Breast epithelium (tissue), 4 donors: Measurements from ENCODE around the gene TLK1. TPM values are rescaled to one million over a fixed set of nuclear protein-coding genes. Genes with fewer than 3 reads are reported as not detected.

Source experiments
- DNase-seq, 2 donors: peaks; one replicate each; pipeline ENCODE4 v3.0.0-alpha.2; 2019; ENCODE audit warnings: low spot score in 2 of 2
- H3K27ac ChIP-seq, 2 donors: fragments of 200-600 bp; sonication (generic) in 1 of 2; one replicate each; pipeline ENCODE4 v1.5.1; 2016 to 2019; ENCODE audit warnings: mild to moderate bottlenecking in 1 of 2
- H3K27me3 ChIP-seq, 2 donors: fragments of 200-600 bp; sonication (generic) in 1 of 2; one replicate each; pipeline versions ENCODE4 v1.5.1 to v1.6.0; 2017 to 2019; ENCODE audit warnings: control low read depth in 1 of 2, mild to moderate bottlenecking in 1 of 2
- H3K36me3 ChIP-seq: fragments of 200-600 bp; one replicate; pipeline ENCODE4 v1.5.1; 2019
- H3K4me1 ChIP-seq, 2 donors: fragments of 200-600 bp; sonication (generic); one replicate each; pipeline ENCODE4 v1.5.1; 2016 to 2019; ENCODE audit warnings: control low read depth in 1 of 2
- H3K4me3 ChIP-seq, 3 donors: fragments of 200-600 bp; sonication (generic); 1 replicate in 2 of 3; 2 replicates in 1 of 3; pipeline ENCODE4 v1.5.1; 2016 to 2019; ENCODE audit warnings: mild to moderate bottlenecking in 3 of 3, moderate library complexity in 2 of 3
- H3K9me3 ChIP-seq, 2 donors: fragments of 200-600 bp; sonication (generic) in 1 of 2; one replicate each; pipeline ENCODE4 v1.5.1; 2016 to 2019; ENCODE audit warnings: control low read depth in 1 of 2
- POLR2A ChIP-seq: fragments of 450-650 bp; IDR thresholded peaks from one replicate; pipeline ENCODE4 v1.6.1; 2016; ENCODE audit warnings: antibody characterized with exemption, mild to moderate bottlenecking, moderate library complexity
- POLR2AphosphoS5 ChIP-seq, 3 donors: sonication (generic); formaldehyde crosslinking; IDR thresholded peaks; one replicate each; pipeline ENCODE4 v1.6.1; 2017; ENCODE audit warnings: antibody characterized with exemption in 3 of 3
- intact Hi-C: fragments of 100-400 bp; cut with DNase I; formaldehyde crosslinking; loops from one replicate; pipeline ENCODE4 v1.15.1; 2023; ENCODE audit warnings: low total_unique reads
- total RNA-seq, 3 donors: library from RNA; depleted of rRNA; stranded (reverse); fragments of >200 nt; gene quantifications; one replicate each; pipeline ENCODE4 v1.1.0, GENCODE V29; 2016
- TF ChIP-seq, protein P1 (sequence below), 3 donors: fragments of 450-650 bp; IDR thresholded peaks; one replicate each; pipeline ENCODE4 v1.5.1; 2016 to 2017; ENCODE audit warnings: antibody characterized with exemption in 3 of 3, mild to moderate bottlenecking in 3 of 3, moderate library complexity in 3 of 3

Gene TLK1
- total RNA-seq, 3 donors from 2014 or later: 34.1 to 45.7 (median 40.6) TPM

DNA sequence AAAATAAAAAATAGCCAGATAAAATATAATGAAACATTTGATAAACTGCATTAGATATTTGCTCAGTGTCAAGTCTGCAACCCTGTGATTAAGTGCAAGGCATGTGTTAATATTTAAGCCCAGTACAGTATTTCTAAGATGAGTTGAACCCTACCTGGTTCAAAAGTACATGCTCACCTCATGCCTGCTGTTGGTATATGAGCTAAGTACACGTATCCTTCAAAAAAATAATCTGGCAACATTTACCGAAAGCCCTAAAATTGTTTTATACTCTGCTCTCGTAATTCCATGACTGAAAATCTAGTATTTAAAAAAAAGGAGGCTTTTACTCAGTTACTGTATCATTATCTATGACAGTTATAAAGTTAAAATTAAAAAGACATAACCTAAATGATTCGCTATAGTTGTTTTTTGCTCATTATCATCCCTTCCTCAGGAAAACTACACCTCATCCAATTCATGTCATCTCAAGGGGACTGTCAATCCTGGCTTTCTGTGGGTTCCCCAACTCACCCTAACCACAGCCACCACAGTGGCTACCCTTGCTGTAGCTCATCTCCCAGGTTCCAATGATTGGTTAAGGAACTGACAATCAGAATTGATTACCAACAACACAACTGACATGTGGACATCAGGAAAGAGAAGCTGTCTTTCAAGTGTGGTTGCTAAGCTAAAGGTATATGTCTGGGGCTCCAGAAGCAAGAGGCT, 10.6 kb downstream of the TLK1 start:
- DNase-seq: no peak
- Histone ChIP-seq H3K36me3 (no peaks in the 10 kb centered on the region), H3K27ac (no peak overlapping the region), H3K27me3 (no peaks in the 10 kb centered on the region), H3K4me3 (no peak overlapping the region), H3K9me3 (no peaks in the 10 kb centered on the region), H3K4me1 (no peaks in the 10 kb centered on the region)
- intact Hi-C loops: no loop called here
- TF ChIP-seq POLR2AphosphoS5 (IDR thresholded peaks at IDR 0.05) (no peak), POLR2A (no peak)
- TF ChIP-seq, protein P1, sequence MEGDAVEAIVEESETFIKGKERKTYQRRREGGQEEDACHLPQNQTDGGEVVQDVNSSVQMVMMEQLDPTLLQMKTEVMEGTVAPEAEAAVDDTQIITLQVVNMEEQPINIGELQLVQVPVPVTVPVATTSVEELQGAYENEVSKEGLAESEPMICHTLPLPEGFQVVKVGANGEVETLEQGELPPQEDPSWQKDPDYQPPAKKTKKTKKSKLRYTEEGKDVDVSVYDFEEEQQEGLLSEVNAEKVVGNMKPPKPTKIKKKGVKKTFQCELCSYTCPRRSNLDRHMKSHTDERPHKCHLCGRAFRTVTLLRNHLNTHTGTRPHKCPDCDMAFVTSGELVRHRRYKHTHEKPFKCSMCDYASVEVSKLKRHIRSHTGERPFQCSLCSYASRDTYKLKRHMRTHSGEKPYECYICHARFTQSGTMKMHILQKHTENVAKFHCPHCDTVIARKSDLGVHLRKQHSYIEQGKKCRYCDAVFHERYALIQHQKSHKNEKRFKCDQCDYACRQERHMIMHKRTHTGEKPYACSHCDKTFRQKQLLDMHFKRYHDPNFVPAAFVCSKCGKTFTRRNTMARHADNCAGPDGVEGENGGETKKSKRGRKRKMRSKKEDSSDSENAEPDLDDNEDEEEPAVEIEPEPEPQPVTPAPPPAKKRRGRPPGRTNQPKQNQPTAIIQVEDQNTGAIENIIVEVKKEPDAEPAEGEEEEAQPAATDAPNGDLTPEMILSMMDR (IDR thresholded peaks at IDR 0.05): no peak

GRCh38 chr2:171149171-171149938, 11.3 kb downstream of the TLK1 start:
- Histone ChIP-seq H3K9me3 (no peaks in the 10 kb centered on the region), H3K4me1 (no peaks in the 10 kb centered on the region), H3K27ac (no peak overlapping the region), H3K4me3 (no peak overlapping the region), H3K36me3 (no peaks in the 10 kb centered on the region), H3K27me3 (no peaks in the 10 kb centered on the region)
- no peak for DNase-seq
- TF ChIP-seq, protein P1 (IDR thresholded peaks at IDR 0.05): no peak
- no peak for TF ChIP-seq POLR2AphosphoS5 (IDR thresholded peaks at IDR 0.05)
- intact Hi-C loops: no loop called here

DNA sequence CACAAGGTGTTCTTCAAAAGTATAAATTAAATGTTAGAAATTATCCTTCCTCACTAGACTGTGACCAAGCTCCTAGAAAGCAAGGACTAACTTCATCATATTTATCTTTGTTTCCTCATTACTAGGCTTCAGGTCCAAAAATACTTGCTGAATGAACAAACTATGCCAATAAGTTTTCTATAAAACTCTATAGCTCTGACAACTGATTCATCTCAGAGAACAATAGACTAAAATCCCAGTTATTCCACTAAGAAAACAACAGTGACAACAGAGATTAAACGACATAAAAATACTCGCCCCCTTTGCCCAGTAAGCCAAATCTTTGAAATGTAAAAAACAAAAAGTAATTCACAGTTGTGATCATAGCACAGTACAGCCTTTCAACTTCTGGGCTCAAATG, 13.6 kb downstream of the TLK1 start:
- H3K4me3 ChIP-seq: no peak overlapping the region
- no peaks in the 10 kb centered on the region for H3K4me1 ChIP-seq
- no peak for DNase-seq
- H3K36me3 ChIP-seq: no peaks in the 10 kb centered on the region
- no peaks in the 10 kb centered on the region for H3K27me3 ChIP-seq
- peak overlapping the region in 1 of 2 donors; percentile 8 for H3K27ac ChIP-seq
- TF ChIP-seq, protein P1 (IDR thresholded peaks at IDR 0.05): no peak
- TF ChIP-seq POLR2AphosphoS5 (IDR thresholded peaks at IDR 0.05) (no peak), POLR2A (no peak)
- H3K9me3 ChIP-seq: no peaks in the 10 kb centered on the region
- intact Hi-C loops: no loop called here

DNA sequence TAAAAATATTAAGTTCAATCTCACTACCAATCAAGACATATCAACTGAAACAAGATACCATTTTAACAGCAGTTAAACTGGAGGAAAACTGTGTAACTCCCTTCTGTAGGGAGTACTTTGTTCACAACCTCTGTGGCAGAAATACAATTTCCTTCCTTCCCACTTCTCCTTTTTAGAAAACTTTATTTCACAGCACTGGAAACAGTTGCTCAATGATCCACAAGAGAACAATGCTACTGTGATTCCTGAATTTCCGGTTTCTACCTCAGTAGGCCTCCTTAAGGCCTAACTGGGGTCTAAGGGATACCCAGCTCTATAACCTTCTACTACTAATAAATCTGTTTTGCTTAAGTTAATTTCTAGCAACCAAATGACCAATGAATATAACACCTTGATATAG, 14.1 kb downstream of the TLK1 start:
- Histone ChIP-seq H3K4me3 (no peak overlapping the region), H3K4me1 (peaks cover 0 to 2% of the 10 kb centered on the region in 2 donors), H3K27ac (peak overlapping the region in 1 of 2 donors; percentile 8), H3K36me3 (no peaks in the 10 kb centered on the region), H3K27me3 (no peaks in the 10 kb centered on the region), H3K9me3 (no peaks in the 10 kb centered on the region)
- intact Hi-C loops: no loop called here
- no peak for DNase-seq
- TF ChIP-seq, protein P1 (IDR thresholded peaks at IDR 0.05): no peak
- TF ChIP-seq POLR2A (no peak), POLR2AphosphoS5 (IDR thresholded peaks at IDR 0.05) (no peak)

DNA sequence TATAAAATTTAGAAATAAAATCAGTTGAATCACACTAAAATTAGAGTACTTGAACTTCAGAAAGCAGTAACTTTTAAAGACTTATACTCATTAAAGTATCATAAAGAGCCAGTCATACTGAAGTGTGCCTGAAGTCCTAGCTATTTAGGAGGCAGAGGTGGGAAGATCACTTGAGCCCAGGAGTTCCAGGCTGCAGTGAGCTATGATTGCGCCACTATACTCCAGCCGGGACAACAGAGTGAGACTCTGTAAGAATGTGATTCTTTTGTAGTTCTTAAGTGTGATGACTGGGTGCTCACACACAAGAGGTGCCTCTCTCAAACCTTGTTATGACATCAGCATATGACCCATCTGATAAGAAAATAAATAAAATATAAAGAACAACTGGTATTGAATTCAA, 14.6 kb downstream of the TLK1 start:
- TF ChIP-seq, protein P1 (IDR thresholded peaks at IDR 0.05): no peak
- TF ChIP-seq POLR2AphosphoS5 (IDR thresholded peaks at IDR 0.05) (no peak), POLR2A (no peak)
- Histone ChIP-seq H3K36me3 (no peaks in the 10 kb centered on the region), H3K27ac (peak overlapping the region in 1 of 2 donors; percentile 8), H3K27me3 (no peaks in the 10 kb centered on the region), H3K4me1 (peaks cover 0 to 7% of the 10 kb centered on the region in 2 donors), H3K4me3 (no peak overlapping the region), H3K9me3 (no peaks in the 10 kb centered on the region)
- DNase-seq: no peak
- intact Hi-C loops: no loop called here
